Gastrocnemius medialis (tissue), 4 donors: ENCODE results near the gene PLIN1.

Experiments used
- POLR2A ChIP-seq, 2 donors: fragments of 450-650 bp; IDR thresholded peaks; one replicate each; pipeline ENCODE4 v1.6.1; 2017; ENCODE audit warnings: antibody characterized with exemption in 2 of 2, mild to moderate bottlenecking in 2 of 2, moderate library complexity in 2 of 2
- TF ChIP-seq, protein P1 (sequence below), 5 experiments: fragments of 450-650 bp in 3 of 5; fragments of 200-600 bp in 2 of 5; sonication (generic) in 2 of 5; IDR thresholded peaks in 4 of 5; conservative IDR thresholded peaks in 1 of 5; 1 replicate in 4 of 5; 2 replicates in 1 of 5; pipeline ENCODE4 v1.5.1; 2016 to 2019; ENCODE audit warnings: antibody characterized with exemption in 5 of 5, mild to moderate bottlenecking in 3 of 5, moderate library complexity in 3 of 5

DNA sequence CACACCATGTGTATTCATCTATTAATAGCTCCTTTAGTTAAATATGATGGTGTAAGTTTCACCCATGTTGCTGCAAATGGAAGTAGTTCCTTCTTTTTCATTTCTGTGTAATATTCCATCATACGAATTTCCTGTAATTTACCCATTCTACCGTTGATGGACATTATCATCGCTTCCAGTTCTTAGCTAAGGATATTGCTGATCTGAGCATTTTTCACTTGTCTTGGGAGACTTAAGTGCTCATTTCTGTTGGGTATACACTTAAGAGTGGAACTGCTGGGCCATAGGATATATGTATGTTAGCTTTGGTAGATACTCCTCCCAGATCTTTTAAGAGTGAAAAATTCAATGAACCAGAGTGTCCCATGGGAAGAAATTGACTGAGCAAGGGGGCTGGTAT lies 11.0 kb downstream of the PLIN1 start:
- TF ChIP-seq, protein P1, sequence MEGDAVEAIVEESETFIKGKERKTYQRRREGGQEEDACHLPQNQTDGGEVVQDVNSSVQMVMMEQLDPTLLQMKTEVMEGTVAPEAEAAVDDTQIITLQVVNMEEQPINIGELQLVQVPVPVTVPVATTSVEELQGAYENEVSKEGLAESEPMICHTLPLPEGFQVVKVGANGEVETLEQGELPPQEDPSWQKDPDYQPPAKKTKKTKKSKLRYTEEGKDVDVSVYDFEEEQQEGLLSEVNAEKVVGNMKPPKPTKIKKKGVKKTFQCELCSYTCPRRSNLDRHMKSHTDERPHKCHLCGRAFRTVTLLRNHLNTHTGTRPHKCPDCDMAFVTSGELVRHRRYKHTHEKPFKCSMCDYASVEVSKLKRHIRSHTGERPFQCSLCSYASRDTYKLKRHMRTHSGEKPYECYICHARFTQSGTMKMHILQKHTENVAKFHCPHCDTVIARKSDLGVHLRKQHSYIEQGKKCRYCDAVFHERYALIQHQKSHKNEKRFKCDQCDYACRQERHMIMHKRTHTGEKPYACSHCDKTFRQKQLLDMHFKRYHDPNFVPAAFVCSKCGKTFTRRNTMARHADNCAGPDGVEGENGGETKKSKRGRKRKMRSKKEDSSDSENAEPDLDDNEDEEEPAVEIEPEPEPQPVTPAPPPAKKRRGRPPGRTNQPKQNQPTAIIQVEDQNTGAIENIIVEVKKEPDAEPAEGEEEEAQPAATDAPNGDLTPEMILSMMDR (IDR thresholded peaks at IDR 0.05 in 4 of 5, conservative IDR thresholded peaks at IDR 0.05 in 1 of 5), result no peak
- TF ChIP-seq POLR2A (IDR thresholded peaks at IDR 0.05), result no peak
